Caki2 (cell line): Measurements from ENCODE around the gene SMCP. TPM values are rescaled to one million over a fixed set of nuclear protein-coding genes. Genes with fewer than 3 reads are reported as not detected.

ENCODE experiments used
- DNase-seq: peaks from one replicate; pipeline ENCODE4 v3.0.0-alpha.2; 2015; ENCODE audit warnings: low read depth
- in situ Hi-C: cut with HindIII; loops from 2 replicates; pipeline ENCODE4 v1.10.0; 2016; ENCODE audit warnings: low sequenced_read_pairs, low pct_unique_long_range_greater_than_20kb, mixed read lengths
- total RNA-seq: library from RNA; depleted of rRNA; stranded (reverse); fragments of >200 nt; shearing (Covaris generic); gene quantifications from 2 replicates; pipeline ENCODE4 v1.2.3, GENCODE V29; 2014; ENCODE audit warnings: low replicate concordance; rRNA removed

Gene SMCP
- total RNA-seq, 1 experiment from 2014 or later: not detected

GRCh38 chr1:152926091-152926490, 48.0 kb downstream of the SMCP start:
- DNase-seq: no peak
- in situ Hi-C loops: no loop called here

- in situ Hi-C loops: no loop called here
- DNase-seq: no peak
Observed at GRCh38 chr1:152928671-152929070, 50.5 kb downstream of the SMCP start.

- no peak for DNase-seq
- in situ Hi-C loops: no loop called here
Observed at GRCh38 chr1:152932170-152932811, 54.2 kb downstream of the SMCP start.

- no peak for DNase-seq
- in situ Hi-C loops: no loop called here
Observed at GRCh38 chr1:152933196-152933595, 55.1 kb downstream of the SMCP start.

Other genes with a start within 250 kb of the SMCP start
- not detected in 2 replicates for gene LCE2D, start 214.9 kb upstream of the SMCP start, total RNA-seq
- not detected in 2 replicates for gene LCE2C, start 203.0 kb upstream of the SMCP start, total RNA-seq
- not detected in 2 replicates for gene LCE2B, start 192.2 kb upstream of the SMCP start, total RNA-seq
- not detected in 2 replicates for gene LCE2A, start 180.0 kb upstream of the SMCP start, total RNA-seq
- gene LCE4A, start 170.2 kb upstream of the SMCP start, total RNA-seq: not detected in 2 replicates
- not detected in 2 replicates for gene KPRP, start 120.3 kb upstream of the SMCP start, total RNA-seq
- not detected in 2 replicates for gene LCE1F, start 103.2 kb upstream of the SMCP start, total RNA-seq
- gene LCE1E, start 92.1 kb upstream of the SMCP start, total RNA-seq: not detected in 2 replicates
- gene LCE1D, start 81.6 kb upstream of the SMCP start, total RNA-seq: not detected in 2 replicates
- gene LCE1C, start 71.7 kb upstream of the SMCP start, total RNA-seq: not detected in 2 replicates
- not detected in 2 replicates for gene LCE1B, start 66.4 kb upstream of the SMCP start, total RNA-seq
- not detected in 2 replicates for gene LCE1A, start 50.8 kb upstream of the SMCP start, total RNA-seq
- gene LCE6A, start 35.5 kb upstream of the SMCP start, total RNA-seq: not detected in 2 replicates
- not detected in 2 replicates for gene LCE7A, start 18.3 kb upstream of the SMCP start, total RNA-seq
- gene IVL, start 30.2 kb downstream of the SMCP start, total RNA-seq: not detected in 2 replicates
- gene SPRR5, start 68.9 kb downstream of the SMCP start, total RNA-seq: not detected in 2 replicates
- not detected in 2 replicates for gene SPRR4, start 92.3 kb downstream of the SMCP start, total RNA-seq
- not detected in 2 replicates for gene SPRR1A, start 105.8 kb downstream of the SMCP start, total RNA-seq
- gene SPRR3, start 123.4 kb downstream of the SMCP start, total RNA-seq: not detected in 2 replicates
- gene SPRR1B, start 152.9 kb downstream of the SMCP start, total RNA-seq: not detected in 2 replicates
- gene SPRR2D, start 162.8 kb downstream of the SMCP start, total RNA-seq: not detected in 2 replicates
- gene SPRR2A, start 179.2 kb downstream of the SMCP start, total RNA-seq: not detected in 2 replicates
- gene SPRR2B, start 193.3 kb downstream of the SMCP start, total RNA-seq: not detected in 2 replicates
- not detected in 2 replicates for gene SPRR2E, start 216.2 kb downstream of the SMCP start, total RNA-seq
- gene SPRR2F, start 235.2 kb downstream of the SMCP start, total RNA-seq: not detected in 2 replicates